Measurements from ENCODE around the gene MMP17. TPM values are rescaled to one million over a fixed set of nuclear protein-coding genes. Genes with fewer than 3 reads are reported as not detected.

The MMP17 gene
- total and polyA plus RNA-seq, 2 donors (not counting 1 experiment from before 2014, with no cell fraction given): 14.8 to 140 TPM

DNA sequence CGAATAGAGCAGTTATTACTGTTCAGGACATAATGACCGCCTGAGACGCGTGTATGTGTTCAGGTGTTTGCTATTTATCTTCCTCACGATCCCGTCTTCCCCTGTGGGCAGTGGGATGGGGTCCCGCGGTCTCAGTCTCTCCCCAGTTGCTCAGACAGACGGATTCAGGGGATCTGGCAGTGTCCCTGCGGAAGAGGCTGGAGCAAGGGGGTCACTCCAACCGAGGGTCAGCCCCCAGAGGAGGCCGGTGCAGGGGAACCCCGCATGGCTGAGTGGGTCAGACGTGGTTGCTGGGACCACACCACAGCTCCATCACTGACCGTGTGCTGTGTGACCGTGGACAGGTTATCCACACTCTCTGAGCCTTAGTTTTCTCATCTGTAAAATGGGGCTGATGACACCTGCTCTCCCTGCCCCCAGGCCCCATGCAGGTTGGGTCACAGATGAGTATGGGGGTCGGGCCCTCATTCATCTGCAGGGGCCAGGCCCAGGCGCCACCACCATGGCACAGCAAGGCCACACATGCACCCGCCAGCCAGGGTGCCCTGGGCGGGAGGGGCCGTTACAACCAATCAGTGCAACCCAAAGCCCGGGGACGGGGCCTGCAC is 5.2 kb downstream of the MMP17 start:
- no peak overlapping the region for H2AFZ ChIP-seq (ENCODE audit: insufficient read depth, low read depth, low read length, poor library complexity, severe bottlenecking)
- Mint-ChIP-seq H3K4me1 (peaks cover 18% of the 10 kb centered on the region), H3K4me3 (peak overlapping the region; percentile 7), H3K27ac (no peak overlapping the region), H3K9me3 (ENCODE audit: insufficient read depth) (no peaks in the 10 kb centered on the region), H3K27me3 (peaks cover 11% of the 10 kb centered on the region)
- H3K79me2 ChIP-seq (ENCODE audit: control insufficient read depth, insufficient read depth, low read length): peaks cover 40% of the 10 kb centered on the region
- POLR2A ChIA-PET: no interaction called here
- DNase-seq: peak; percentile 15
- H3K4me2 ChIP-seq (replicated peaks; ENCODE audit: low read depth, low read length, poor library complexity, severe bottlenecking): no peak overlapping the region
- no peak overlapping the region for H3K9ac ChIP-seq (ENCODE audit: low read length)
- intact Hi-C loops (cut with micrococcal nuclease): loop anchor here (10.0 kb wide), 1 partner anchor 229 kb away; no protein-coding TSS in a partner anchor
- CTCF ChIA-PET: no interaction called here
- no peak for TF ChIP-seq EZH2 (IDR thresholded peaks at IDR 0.05; ENCODE audit: borderline replicate concordance, insufficient read depth, low read depth, low read length, poor library complexity, severe bottlenecking)
- TF ChIP-seq, protein P1, sequence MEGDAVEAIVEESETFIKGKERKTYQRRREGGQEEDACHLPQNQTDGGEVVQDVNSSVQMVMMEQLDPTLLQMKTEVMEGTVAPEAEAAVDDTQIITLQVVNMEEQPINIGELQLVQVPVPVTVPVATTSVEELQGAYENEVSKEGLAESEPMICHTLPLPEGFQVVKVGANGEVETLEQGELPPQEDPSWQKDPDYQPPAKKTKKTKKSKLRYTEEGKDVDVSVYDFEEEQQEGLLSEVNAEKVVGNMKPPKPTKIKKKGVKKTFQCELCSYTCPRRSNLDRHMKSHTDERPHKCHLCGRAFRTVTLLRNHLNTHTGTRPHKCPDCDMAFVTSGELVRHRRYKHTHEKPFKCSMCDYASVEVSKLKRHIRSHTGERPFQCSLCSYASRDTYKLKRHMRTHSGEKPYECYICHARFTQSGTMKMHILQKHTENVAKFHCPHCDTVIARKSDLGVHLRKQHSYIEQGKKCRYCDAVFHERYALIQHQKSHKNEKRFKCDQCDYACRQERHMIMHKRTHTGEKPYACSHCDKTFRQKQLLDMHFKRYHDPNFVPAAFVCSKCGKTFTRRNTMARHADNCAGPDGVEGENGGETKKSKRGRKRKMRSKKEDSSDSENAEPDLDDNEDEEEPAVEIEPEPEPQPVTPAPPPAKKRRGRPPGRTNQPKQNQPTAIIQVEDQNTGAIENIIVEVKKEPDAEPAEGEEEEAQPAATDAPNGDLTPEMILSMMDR (IDR thresholded peaks at IDR 0.05): no peak
- 83% methylated on average over 21 of the region's 23 CpGs for WGBS (ENCODE audit: insufficient coverage)
- peaks cover 0 to 17% (median 8%) of the 10 kb centered on the region in 4 experiments for H3K27me3 ChIP-seq (replicated peaks in 1 of 4; ENCODE audit: control extremely low read depth in 1 of 4, control insufficient read depth in 3 of 4, insufficient read depth in 4 of 4, low read length in 3 of 4)
- H4K20me1 ChIP-seq (ENCODE audit: control insufficient read depth, insufficient read depth, low read length, poor library complexity, severe bottlenecking): peaks cover 56% of the 10 kb centered on the region
- no peak for ATAC-seq (ENCODE audit: low read depth)
- no peak overlapping the region for H3K27ac ChIP-seq (ENCODE audit: low read length in 2 of 2)
- peaks cover 0 to 4% (median 0%) of the 10 kb centered on the region in 3 donors for H3K9me3 ChIP-seq (ENCODE audit: control extremely low read depth in 1 of 3, control insufficient read depth in 2 of 3, insufficient read depth in 1 of 3, low read length in 2 of 3)
- H3K36me3 ChIP-seq (replicated peaks in 1 of 2; ENCODE audit: control extremely low read depth in 1 of 2, control insufficient read depth in 1 of 2, extremely low read depth in 1 of 2, insufficient read depth in 2 of 2, low read length in 1 of 2): no peaks in the 10 kb centered on the region
- no peak overlapping the region for H3K4me3 ChIP-seq (ENCODE audit: control extremely low read depth in 1 of 5, extremely low read depth in 1 of 5, insufficient read depth in 1 of 5, low read depth in 2 of 5, low read length in 4 of 5)
- H3K4me1 ChIP-seq (ENCODE audit: control insufficient read depth in 2 of 2, insufficient read depth in 2 of 2, low read length in 2 of 2): peaks cover 24 to 25% of the 10 kb centered on the region in 2 donors

DNA sequence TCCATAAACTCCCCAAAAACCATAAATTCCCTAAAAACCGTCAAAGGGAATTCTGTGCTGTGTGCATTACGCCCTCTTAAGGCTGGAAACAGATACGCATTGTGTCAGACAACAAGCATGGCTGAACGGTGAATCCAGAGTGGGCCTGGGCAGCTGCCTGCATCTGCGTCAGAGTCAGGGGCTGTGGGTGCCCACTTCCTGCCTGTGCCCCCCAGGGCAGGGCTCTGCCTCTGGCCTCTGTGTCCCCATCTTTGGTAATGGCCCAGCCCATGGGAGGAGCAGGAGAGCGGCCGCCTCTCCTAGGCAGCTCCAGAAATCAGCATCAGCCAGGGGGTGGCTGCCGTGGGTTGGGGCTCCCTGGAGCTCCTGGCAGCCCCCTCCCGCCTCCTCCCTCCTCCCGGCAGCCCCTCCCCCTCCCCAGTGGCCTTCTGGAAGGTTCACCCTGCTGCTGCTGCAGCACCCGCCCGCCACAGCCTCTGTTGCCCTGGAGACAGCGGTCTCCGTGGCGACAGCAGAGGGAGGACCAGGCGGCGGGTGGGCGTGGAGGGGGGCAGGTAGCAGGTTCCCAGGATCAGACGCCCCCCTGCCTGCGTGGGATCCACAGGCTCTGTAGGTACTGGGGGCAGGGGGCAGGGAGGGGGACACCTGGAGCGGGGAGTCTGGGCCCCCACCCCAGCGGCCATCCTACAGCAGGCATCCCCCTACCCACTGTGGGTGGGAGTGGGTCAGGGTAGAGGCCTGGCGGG is 5.9 kb downstream of the MMP17 start:
- no peaks in the 10 kb centered on the region for H3K9me3 Mint-ChIP-seq (ENCODE audit: insufficient read depth)
- ChIA-PET POLR2A (no interaction called here), CTCF (no interaction called here)
- intact Hi-C loops (cut with micrococcal nuclease): loop anchor here (10.0 kb wide), 1 partner anchor 229 kb away; no protein-coding TSS in a partner anchor
- Histone ChIP-seq H3K4me3 (ENCODE audit: control extremely low read depth in 1 of 5, extremely low read depth in 1 of 5, insufficient read depth in 1 of 5, low read depth in 2 of 5, low read length in 4 of 5) (no peak overlapping the region), H3K27ac (ENCODE audit: low read length in 2 of 2) (no peak overlapping the region), H3K9ac (ENCODE audit: low read length) (no peak overlapping the region), H3K79me2 (ENCODE audit: control insufficient read depth, insufficient read depth, low read length) (peaks cover 38% of the 10 kb centered on the region), H3K36me3 (replicated peaks in 1 of 2; ENCODE audit: control extremely low read depth in 1 of 2, control insufficient read depth in 1 of 2, extremely low read depth in 1 of 2, insufficient read depth in 2 of 2, low read length in 1 of 2) (no peaks in the 10 kb centered on the region), H3K4me1 (ENCODE audit: control insufficient read depth in 2 of 2, insufficient read depth in 2 of 2, low read length in 2 of 2) (peaks cover 22 to 23% of the 10 kb centered on the region in 2 donors), H3K9me3 (ENCODE audit: control extremely low read depth in 1 of 3, control insufficient read depth in 2 of 3, insufficient read depth in 1 of 3, low read length in 2 of 3) (peaks cover 0 to 4% (median 0%) of the 10 kb centered on the region in 3 donors), H3K27me3 (replicated peaks in 1 of 4; ENCODE audit: control extremely low read depth in 1 of 4, control insufficient read depth in 3 of 4, insufficient read depth in 4 of 4, low read length in 3 of 4) (peaks cover 0 to 16% (median 7%) of the 10 kb centered on the region in 4 experiments), H2AFZ (ENCODE audit: insufficient read depth, low read depth, low read length, poor library complexity, severe bottlenecking) (no peak overlapping the region), H3K4me2 (replicated peaks; ENCODE audit: low read depth, low read length, poor library complexity, severe bottlenecking) (no peak overlapping the region), H4K20me1 (ENCODE audit: control insufficient read depth, insufficient read depth, low read length, poor library complexity, severe bottlenecking) (peaks cover 56% of the 10 kb centered on the region)
- peak; percentile 6 for DNase-seq
- WGBS (ENCODE audit: insufficient coverage): 45% methylated on average over 14 of the region's 23 CpGs
- no peak overlapping the region for H3K4me3 Mint-ChIP-seq
- no peak overlapping the region for H3K27ac Mint-ChIP-seq
- H3K4me1 Mint-ChIP-seq: peaks cover 18% of the 10 kb centered on the region
- TF ChIP-seq EZH2 (IDR thresholded peaks at IDR 0.05; ENCODE audit: borderline replicate concordance, insufficient read depth, low read depth, low read length, poor library complexity, severe bottlenecking): no peak
- TF ChIP-seq, protein P1 (IDR thresholded peaks at IDR 0.05): no peak
- peaks cover 11% of the 10 kb centered on the region for H3K27me3 Mint-ChIP-seq
- ATAC-seq (ENCODE audit: low read depth): no peak
